Measurements from ENCODE around the gene COL20A1.

- no peak for TF ChIP-seq POLR2A (IDR thresholded peaks at IDR 0.05; ENCODE audit: extremely low read depth, insufficient read length)
- no peak for TF ChIP-seq CTCF (IDR thresholded peaks at IDR 0.05; ENCODE audit: low read depth, low read length)
These were observed 32.1 kb downstream of the COL20A1 start for GRCh38 chr20:63325021-63325471.

Measured in NB4 (cell line).